HG03469 (cell line): ENCODE data around the gene TPST2.
A peak's percentile ranks its signal among the peaks of the same experiment; 100 is the strongest.
"Not testable (repeated sequence)": the region's sequence is repeated elsewhere in the genome, so short reads cannot be mapped to it uniquely, and the experiment has no call there.

Experiments
- ATAC-seq: cut with Tn5 transposase; IDR thresholded peaks from one replicate; pipeline ENCODE4 v1.9.1; 2021; ENCODE audit warnings: mild to moderate bottlenecking, moderate library complexity, moderate number of reproducible peaks; ENCODE audit not compliant: unreplicated experiment

The TPST2 gene

GRCh38 chr22:26536056-26536761 lies 53.7 kb downstream of the TPST2 start:
- no peak for ATAC-seq

GRCh38 chr22:26535603-26535908 lies 54.4 kb downstream of the TPST2 start:
- no peak for ATAC-seq

- ATAC-seq: no peak
Measured at GRCh38 chr22:26534874-26535602, 54.9 kb downstream of the TPST2 start.

GRCh38 chr22:26534171-26534855 lies 55.6 kb downstream of the TPST2 start:
- ATAC-seq: no peak

- no peak for ATAC-seq
Measured at GRCh38 chr22:26529345-26529744, 60.6 kb downstream of the TPST2 start.

GRCh38 chr22:26528518-26528917 lies 61.4 kb downstream of the TPST2 start:
- ATAC-seq: not testable (repeated sequence)

GRCh38 chr22:26527574-26528465 lies 62.1 kb downstream of the TPST2 start:
- ATAC-seq: no peak

- ATAC-seq: no peak
Measured at GRCh38 chr22:26527167-26527566, 62.8 kb downstream of the TPST2 start.

GRCh38 chr22:26525946-26526564 lies 63.9 kb downstream of the TPST2 start:
- no peak for ATAC-seq

GRCh38 chr22:26524870-26525269 lies 65.1 kb downstream of the TPST2 start:
- no peak for ATAC-seq

GRCh38 chr22:26522592-26522991 lies 67.3 kb downstream of the TPST2 start:
- ATAC-seq: no peak

GRCh38 chr22:26522012-26522411 lies 67.9 kb downstream of the TPST2 start:
- no peak for ATAC-seq

GRCh38 chr22:26517429-26517828 lies 72.5 kb downstream of the TPST2 start:
- ATAC-seq: no peak

- ATAC-seq: no peak
Measured at GRCh38 chr22:26516503-26516902, 73.4 kb downstream of the TPST2 start.

GRCh38 chr22:26515931-26516330 lies 74.0 kb downstream of the TPST2 start:
- no peak for ATAC-seq

- ATAC-seq: no peak
Measured at GRCh38 chr22:26514419-26515161, 75.3 kb downstream of the TPST2 start.

GRCh38 chr22:26513838-26514237 lies 76.1 kb downstream of the TPST2 start:
- ATAC-seq: no peak

- peak; percentile 79 for ATAC-seq
Measured at GRCh38 chr22:26512149-26512793, 77.7 kb downstream of the TPST2 start, which contains the start of gene TFIP11. TSS of gene TFIP11 (minus strand) at chr22:26512473. CDS start at chr22:26510272, 2,201 bp downstream.

- ATAC-seq: no peak
Measured at GRCh38 chr22:26508148-26508547, 81.8 kb downstream of the TPST2 start.
